GM19193 (cell line): ENCODE measurements around the gene KCNIP4.

Source experiments
- POLR2A ChIP-seq: IDR thresholded peaks from 4 replicates; pipeline ENCODE4 v1.6.1; 2011; ENCODE audit not compliant: insufficient read depth, insufficient read length; ENCODE audit errors: extremely low read depth

Gene KCNIP4

DNA sequence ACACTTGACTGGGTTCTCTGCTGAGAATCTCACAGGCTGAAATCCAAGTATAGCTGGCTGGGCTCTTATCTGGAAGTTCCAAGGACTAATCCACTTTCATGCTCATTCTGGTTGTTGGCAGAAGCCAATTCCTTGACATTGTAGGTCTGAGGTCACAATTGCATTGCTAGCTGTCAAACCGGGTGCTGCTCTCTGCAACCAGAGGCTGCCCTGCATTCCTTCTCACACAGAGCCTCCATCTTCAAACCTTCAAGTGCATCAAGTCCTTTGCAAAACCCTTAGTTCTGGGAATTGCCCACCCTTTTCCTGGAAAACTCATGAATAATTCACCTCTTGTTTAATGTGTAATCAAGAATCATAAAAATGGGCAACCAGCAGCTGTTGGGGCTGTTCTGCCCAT lies 404.2 kb downstream of the KCNIP4 start:
- TF ChIP-seq POLR2A = no peak

DNA sequence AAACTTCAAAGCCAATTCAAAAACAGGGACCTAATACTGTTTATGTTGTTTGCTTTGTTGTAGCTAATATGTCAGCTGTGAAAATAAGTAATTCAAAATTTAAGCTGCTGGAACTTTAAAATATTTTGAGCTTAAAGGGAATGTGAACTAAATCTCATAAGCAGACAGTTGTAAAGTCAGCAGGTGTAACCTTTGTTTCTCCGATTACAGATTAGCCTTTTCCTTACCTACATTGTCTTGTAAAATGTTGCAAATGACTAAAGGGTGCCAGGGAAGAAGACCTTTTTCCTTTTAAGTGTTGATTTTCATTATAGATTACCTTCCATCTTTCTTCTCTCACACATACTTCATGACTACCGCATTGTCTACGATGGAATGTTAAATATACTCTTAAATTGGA lies 405.1 kb downstream of the KCNIP4 start:
- TF ChIP-seq POLR2A = no peak

DNA sequence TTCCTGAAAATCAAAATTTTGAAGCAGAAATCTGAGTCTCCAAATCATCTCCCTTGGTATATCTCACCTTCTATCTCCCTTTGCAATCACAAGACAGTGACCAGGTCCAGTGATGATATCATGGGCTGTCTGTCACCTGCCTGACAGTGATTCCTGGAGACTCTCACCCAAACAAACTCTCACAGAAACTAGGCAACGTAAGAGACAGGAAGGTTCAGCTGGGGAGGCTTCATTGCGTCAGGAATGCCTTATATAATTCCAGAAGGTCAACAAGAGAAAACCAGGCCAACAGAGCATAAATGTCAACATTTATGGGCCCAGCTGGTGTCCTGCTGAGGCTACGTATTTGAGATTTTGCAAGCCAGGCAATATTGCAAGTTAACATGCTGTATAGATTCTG lies 412.7 kb downstream of the KCNIP4 start:
- TF ChIP-seq POLR2A = no peak

- no peak for TF ChIP-seq POLR2A
These were observed 417.5 kb downstream of the KCNIP4 start for GRCh38 chr4:21531048-21531447.

- TF ChIP-seq POLR2A = no peak
These were observed 419.4 kb downstream of the KCNIP4 start for GRCh38 chr4:21529214-21529613.

- TF ChIP-seq POLR2A = no peak
These were observed 426.3 kb downstream of the KCNIP4 start for GRCh38 chr4:21522296-21522695.

- no peak for TF ChIP-seq POLR2A
These were observed 431.3 kb downstream of the KCNIP4 start for GRCh38 chr4:21517126-21517859.

DNA sequence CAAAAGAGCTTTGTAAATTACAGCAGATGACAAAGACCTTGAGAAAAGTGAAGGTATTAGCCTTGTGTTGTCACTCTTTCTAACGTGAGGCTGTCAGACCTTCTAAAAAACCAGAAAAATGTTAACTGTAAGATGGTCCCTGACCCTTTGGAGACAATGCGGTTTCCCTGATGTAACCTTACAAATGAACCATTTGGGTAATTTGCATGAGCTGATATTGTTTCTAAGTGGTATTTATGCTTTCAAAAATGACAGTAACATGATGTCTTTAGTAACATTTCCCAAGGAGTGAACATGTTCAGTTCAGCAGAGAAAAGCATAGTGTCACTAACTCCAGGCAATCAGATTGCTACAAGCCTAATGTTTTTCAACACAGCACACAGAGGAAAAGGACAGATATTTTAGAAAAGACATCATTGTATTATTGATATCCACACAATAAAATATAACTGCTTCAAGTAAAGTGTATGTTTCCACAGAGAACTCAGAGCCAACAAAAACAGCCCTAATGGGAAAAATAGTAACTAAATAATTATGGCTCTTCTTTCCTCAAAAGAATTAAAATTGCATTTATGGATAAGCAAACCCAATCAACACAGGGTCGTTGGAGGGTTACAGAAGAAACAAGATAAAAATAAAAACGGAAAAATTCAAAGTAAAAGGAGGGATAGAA lies 434.4 kb downstream of the KCNIP4 start:
- TF ChIP-seq POLR2A = no peak

DNA sequence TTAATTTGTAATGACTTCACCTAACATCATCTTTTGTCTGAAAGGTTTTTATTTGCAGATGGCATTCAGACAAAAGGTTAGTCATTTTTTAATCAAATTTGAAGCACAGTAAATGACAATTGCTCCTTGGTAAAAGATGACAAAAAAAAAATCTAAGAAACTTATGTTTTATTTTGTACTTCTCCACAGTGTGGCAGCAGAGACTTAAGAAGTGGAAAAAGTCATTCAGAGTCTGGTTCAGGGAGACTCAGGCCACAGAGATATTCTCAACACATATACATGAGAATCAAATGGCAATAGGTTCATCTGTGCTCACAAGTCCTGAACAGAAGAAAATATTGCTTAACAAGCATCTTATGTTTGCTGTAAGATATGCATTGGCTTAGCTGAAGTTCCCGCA lies 436.2 kb downstream of the KCNIP4 start:
- TF ChIP-seq POLR2A = no peak

- TF ChIP-seq POLR2A = no peak
These were observed 441.1 kb downstream of the KCNIP4 start for GRCh38 chr4:21507439-21507838.

GRCh38 chr4:21490682-21491081 lies 457.9 kb downstream of the KCNIP4 start:
- no peak for TF ChIP-seq POLR2A

DNA sequence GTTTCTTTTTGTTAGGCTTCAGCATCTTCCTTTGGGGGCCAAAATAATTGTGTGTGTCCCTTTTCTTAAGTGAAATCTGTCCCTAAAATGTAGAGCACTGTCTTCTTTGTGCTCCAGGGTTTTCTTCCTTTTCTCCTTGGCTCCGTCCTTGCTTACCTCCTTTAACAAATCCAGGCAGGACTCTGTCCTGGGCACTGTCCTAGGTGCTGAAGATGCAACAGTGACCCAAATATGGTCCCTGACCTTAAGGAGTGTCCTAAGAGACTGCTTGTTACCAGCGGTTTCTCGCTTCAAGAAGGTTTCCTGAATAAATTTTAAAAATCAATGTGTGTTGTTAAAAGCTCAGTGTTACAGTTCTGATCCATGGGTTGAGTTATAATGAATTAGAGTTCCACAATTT lies 471.8 kb downstream of the KCNIP4 start:
- no peak for TF ChIP-seq POLR2A

GRCh38 chr4:21474195-21474594 lies 474.4 kb downstream of the KCNIP4 start:
- TF ChIP-seq POLR2A = no peak

DNA sequence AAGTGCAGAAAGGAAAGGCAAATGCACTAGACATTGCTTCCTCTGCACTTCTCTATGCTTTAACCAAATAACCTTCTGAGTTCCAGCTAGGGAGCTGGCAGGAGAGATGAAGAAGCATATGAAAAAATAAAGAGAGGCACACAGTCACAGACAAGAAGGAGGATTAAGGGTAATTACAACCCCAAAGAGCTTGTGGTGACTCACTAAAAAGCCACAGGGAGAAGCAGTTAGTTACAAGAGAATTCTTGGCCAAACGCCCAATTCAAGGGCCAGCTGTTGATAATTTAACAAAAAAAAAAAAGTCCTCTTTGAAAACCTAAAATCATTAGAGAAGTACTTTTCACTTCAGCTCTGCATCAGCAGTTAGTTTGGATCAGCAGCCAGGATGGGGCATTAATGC lies 478.0 kb downstream of the KCNIP4 start:
- no peak for TF ChIP-seq POLR2A

GRCh38 chr4:21469438-21470300 lies 478.9 kb downstream of the KCNIP4 start:
- TF ChIP-seq POLR2A = no peak
